K562 (cell line): ENCODE measurements around the gene PRAME. TPM values are rescaled to one million over a fixed set of nuclear protein-coding genes. Genes with fewer than 3 reads are reported as not detected.

Source experiments
- ATAC-seq: fragments of 200-7000 bp; cut with Tn5 transposase; 3 replicates; pipeline ENCODE4 v1.9.1; 2020; ENCODE audit warnings: moderate library complexity
- BruUV-seq: library from RNA; stranded (reverse); fragments of 400-500 nt; replicated peaks from 2 replicates; lab custom pipeline; 2021; lab: Mats Ljungman, UMichigan
- CTCF ChIA-PET: fragments of 300-600 bp; formaldehyde crosslinking; extraction: SDS; loops from one replicate; lab custom pipeline; 2021; ENCODE audit warnings: low intra/inter-chr PET ratio; lab: Yijun Ruan, JAX
- POLR2A ChIA-PET: fragments of 300-600, 350-650 bp; sonication (Branson Sonifier 250); formaldehyde crosslinking; extraction: SDS; loops from one replicate; lab custom pipeline; 2021; ENCODE audit warnings: antibody characterized with exemption, inconsistent platforms; lab: Yijun Ruan, JAX
- DNase-seq, 4 experiments: peaks; one replicate each; pipeline versions ENCODE4 v3.0.0 to v3.0.0-alpha.2; 2011 to 2018; ENCODE audit warnings: low spot score in 3 of 4, mixed read lengths in 3 of 4; ENCODE audit errors: extremely low read depth in 1 of 4
- FAIRE-seq: peaks from 2 replicates; lab custom pipeline; 2011; peaks lifted over from hg19 to GRCh38; lab: Jason Lieb, UNC
- H2AFZ ChIP-seq: 2 replicates; pipeline ENCODE4 v1.6.0; 2011; ENCODE audit warnings: low read depth, low read length, control low read depth, inconsistent platforms
- H3K27ac ChIP-seq: fragments of 200-600 bp; 3 replicates; pipeline ENCODE4 v1.8.0; 2011; ENCODE audit warnings: low read depth, mild to moderate bottlenecking, control low read depth, inconsistent platforms, low read length, moderate library complexity, mixed read lengths; ENCODE audit errors: extremely low read depth
- H3K27me3 ChIP-seq, 2 experiments: fragments of 300-600 bp in 1 of 2; 2 replicates in 1 of 2; 3 replicates in 1 of 2; pipeline versions ENCODE4 v1.6.0 to v1.8.0; 2011; ENCODE audit warnings: inconsistent platforms in 2 of 2, low read length in 2 of 2, mild to moderate bottlenecking in 1 of 2, mixed read lengths in 1 of 2, moderate library complexity in 1 of 2; ENCODE audit not compliant: control insufficient read depth in 2 of 2, insufficient read depth in 2 of 2
- H3K36me3 ChIP-seq: fragments of 300-600 bp; 3 replicates; pipeline ENCODE4 v1.8.0; 2011; ENCODE audit warnings: mild to moderate bottlenecking, low read length, inconsistent platforms; ENCODE audit not compliant: control insufficient read depth, insufficient read depth
- H3K4me1 ChIP-seq, 2 experiments: fragments of 200-600 bp in 1 of 2; replicated peaks in 1 of 2; 2 replicates in 1 of 2; 3 replicates in 1 of 2; pipeline versions ENCODE4 v1.5.1 to v1.8.0; 2011; ENCODE audit warnings: inconsistent platforms in 2 of 2, low read length in 2 of 2, mild to moderate bottlenecking in 1 of 2, mixed read lengths in 1 of 2, moderate library complexity in 1 of 2; ENCODE audit not compliant: control insufficient read depth in 2 of 2, insufficient read depth in 2 of 2
- H3K4me2 ChIP-seq: 2 replicates; pipeline ENCODE4 v1.6.1; 2011; ENCODE audit warnings: low read length, control low read depth, inconsistent platforms, mixed read lengths; ENCODE audit not compliant: insufficient read depth
- H3K4me3 ChIP-seq: fragments of 200-600 bp; sonication (generic), shearing (Covaris generic); 2 replicates; pipeline ENCODE4 v1.5.1; 2016; ENCODE audit warnings: control low read depth, inconsistent platforms
- H3K79me2 ChIP-seq: fragments of 200-600 bp; 3 replicates; pipeline ENCODE4 v1.8.0; 2011; ENCODE audit warnings: low read length, inconsistent platforms; ENCODE audit not compliant: control insufficient read depth, insufficient read depth
- H3K9ac ChIP-seq, 2 experiments: 2 replicates each; pipeline versions ENCODE4 v1.6.0 to v1.6.1; 2011; ENCODE audit warnings: low read depth in 2 of 2, low read length in 2 of 2, control low read depth in 1 of 2, inconsistent platforms in 1 of 2, mild to moderate bottlenecking in 1 of 2, mixed read lengths in 1 of 2; ENCODE audit not compliant: insufficient read depth in 1 of 2
- H3K9me1 ChIP-seq: one replicate; pipeline ENCODE4 v1.6.0; 2011; ENCODE audit warnings: inconsistent platforms, mild to moderate bottlenecking, low read length, moderate library complexity; ENCODE audit not compliant: control insufficient read depth, insufficient read depth
- H3K9me3 ChIP-seq: replicated peaks from 2 replicates; pipeline ENCODE4 v1.5.1; 2011; ENCODE audit warnings: low read depth, low read length, inconsistent platforms; ENCODE audit not compliant: control insufficient read depth, insufficient read depth
- H4K20me1 ChIP-seq: replicated peaks from 2 replicates; pipeline ENCODE4 v1.6.1; 2011; ENCODE audit warnings: low read length, inconsistent platforms, mixed read lengths; ENCODE audit not compliant: control insufficient read depth, insufficient read depth
- ASH1L ChIP-seq: fragments of 450-650 bp; IDR thresholded peaks from 2 replicates; pipeline ENCODE4 v1.6.1; 2018; ENCODE audit warnings: borderline replicate concordance, mild to moderate bottlenecking, low read depth; ENCODE audit not compliant: partially characterized antibody
- CREB3 ChIP-seq: fragments of 450-650 bp; conservative IDR thresholded peaks from 2 replicates; pipeline ENCODE4 v1.6.1; 2016; ENCODE audit warnings: missing genetic modification characterization, low read depth, mild to moderate bottlenecking, missing compliant biosample characterization, moderate library complexity
- E2F1 ChIP-seq: sonication (generic); formaldehyde crosslinking; IDR thresholded peaks from 2 replicates; pipeline ENCODE4 v1.8.1; 2023; ENCODE audit warnings: mild to moderate bottlenecking, missing genetic modification reagents, moderate library complexity
- ETS2 ChIP-seq: IDR thresholded peaks from 2 replicates; pipeline ENCODE4 v1.6.1; 2016; ENCODE audit warnings: borderline replicate concordance, missing genetic modification characterization, mild to moderate bottlenecking, moderate library complexity, missing compliant biosample characterization; ENCODE audit not compliant: poor library complexity, severe bottlenecking
- FUS ChIP-seq: fragments of 200-400 bp; formaldehyde crosslinking; optimal IDR thresholded peaks from 2 replicates; pipeline ENCODE3; 2017; ENCODE audit warnings: low read depth, low read length
- HINFP ChIP-seq: fragments of 450-650 bp; conservative IDR thresholded peaks from 2 replicates; pipeline ENCODE4 v1.6.1; 2016; ENCODE audit warnings: missing genetic modification characterization, low read depth, mild to moderate bottlenecking, control low read depth, missing compliant biosample characterization
- MLX ChIP-seq, 2 experiments: fragments of 450-650 bp in 1 of 2; sonication (generic) in 1 of 2; formaldehyde crosslinking; conservative IDR thresholded peaks; 2 replicates each; pipeline versions ENCODE4 v1.4.0 to v1.8.1; 2020 to 2022; ENCODE audit warnings: mild to moderate bottlenecking in 1 of 2, missing genetic modification reagents in 1 of 2
- PATZ1 ChIP-seq: fragments of 250-450 bp; sonication (Bioruptor Pico); IDR thresholded peaks from 2 replicates; pipeline ENCODE4 v1.5.0; 2020; ENCODE audit warnings: mild to moderate bottlenecking, borderline replicate concordance
- PRMT5 ChIP-seq: sonication (generic); formaldehyde crosslinking; IDR thresholded peaks from 2 replicates; pipeline ENCODE4 v1.5.0; 2020; ENCODE audit warnings: missing genetic modification reagents
- TARDBP ChIP-seq: fragments of 450-650 bp; IDR thresholded peaks from 2 replicates; pipeline ENCODE4 v1.6.1; 2016
- whole genome bisulfite sequencing: fragments of 100-300 bp; shearing (Covaris generic); methylation state at CpG from one replicate; pipeline ENCODE4 v1.1.6; 2016; ENCODE audit warnings: low coverage, mixed read lengths; ENCODE audit not compliant: insufficient coverage; ENCODE audit errors: missing lambda C conversion rate; 5-methylcytosine and 5-hydroxymethylcytosine counted together
- in situ Hi-C: fragments of 300-500 bp; cut with MboI; formaldehyde crosslinking; loops from 4 replicates; pipeline ENCODE4 v1.15.0; 2018; ENCODE audit warnings: inconsistent platforms, mixed read lengths
- intact Hi-C: fragments of 100-400 bp; cut with micrococcal nuclease; formaldehyde crosslinking; loops from 2 replicates; pipeline ENCODE4 v1.14.2; 2022
- polyA plus RNA-seq, 8 experiments: library from polyadenylated mRNA; depleted of rRNA in 4 of 8; stranded (reverse) in 5 of 8; unstranded in 3 of 8; fragments of >200 nt; fragmentation: Nextera tagmentation in 2 of 8; fragmentation: Illumina TruSeq in 1 of 8; extraction: Ambion mirVana in 2 of 8; extraction: Trizol in 1 of 8; gene quantifications; 2 replicates each; pipeline versions ENCODE4 v1.2.1 to v1.2.3, GENCODE V29; 2011 to 2014; ENCODE audit warnings: inconsistent platforms in 1 of 8, missing spikeins in 1 of 8
- total RNA-seq, 7 experiments: library from RNA; depleted of rRNA in 6 of 7; stranded (reverse); fragments of >200 nt in 6 of 7; fragmentation: Illumina TruSeq in 2 of 7; extraction: Trizol in 2 of 7; gene quantifications; 2 replicates each; pipeline versions ENCODE4 v1.2.1 to v1.2.3, GENCODE V29; 2011 to 2021; ENCODE audit warnings: low replicate concordance in 1 of 7

PRAME gene
- total and polyA plus RNA-seq, 9 of the 15 experiments (the other 6 are each of a cell fraction or from before 2014, with no cell fraction given) = 662 to 2,141 (median 1,142) TPM

- intact Hi-C loops (loop anchor here (10.0 kb wide), 3 partner anchors 686 to 916 kb away; partner anchors contain the start of genes CCDC116, MAPK1 and YDJC), in situ Hi-C loops (no loop called here)
- 96% methylated on average over 8 of the region's 8 CpGs for WGBS
- no peak for FAIRE-seq
- Histone ChIP-seq H3K4me1 (peaks cover 38 to 55% of the 10 kb centered on the region in 2 experiments), H3K27me3 (no peaks in the 10 kb centered on the region), H3K9ac (peak overlapping the region in 1 of 2 experiments; percentile 45; a peak in 2 of 4 replicates), H4K20me1 (peaks cover 88% of the 10 kb centered on the region), H3K36me3 (peaks cover 96% of the 10 kb centered on the region), H3K27ac (no peak overlapping the region; the same call in 2 of the 3 replicates), H2AFZ (no peak overlapping the region), H3K79me2 (peaks cover 71% of the 10 kb centered on the region), H3K4me2 (no peak overlapping the region), H3K9me1 (peaks cover 75% of the 10 kb centered on the region), H3K4me3 (no peak overlapping the region), H3K9me3 (no peaks in the 10 kb centered on the region)
- peak in 3 of 4 experiments; percentile 51 to 70 (median 66) for DNase-seq
- ChIA-PET POLR2A (interaction anchor here (0.5 to 15.3 kb wide), 18 partner anchors 8 to 703 kb away, joined by 3 to 708 read pairs (median 5); partner anchors contain the start of genes PRAME, ZNF280A and ZNF280B), CTCF (no interaction called here)
- BruUV-seq = no TSS peak
- no peak for ATAC-seq
- TF ChIP-seq TARDBP = no peak
- TF ChIP-seq ASH1L = no peak
- peak; percentile 70; the same call in 1 of the 2 replicates for TF ChIP-seq E2F1 (CRISPR knock-in tag)
- TF ChIP-seq FUS = no peak
- TF ChIP-seq ETS2 (tag) = no peak
- no peak for TF ChIP-seq PATZ1
- no peak for TF ChIP-seq HINFP (tag)
- no peak for TF ChIP-seq PRMT5 (CRISPR knock-in tag)
- TF ChIP-seq MLX (CRISPR knock-in tag; conservative IDR thresholded peaks at IDR 0.05) = peak in 1 of 2 experiments; percentile 19; a peak in 1 of 4 replicates
- TF ChIP-seq CREB3 = no peak
These were observed 8.2 kb downstream of the PRAME start for GRCh38 chr22:22550789-22551434.
